B cell (primary cell): ENCODE results near the gene UXT. TPM values are rescaled to one million over a fixed set of nuclear protein-coding genes. Genes with fewer than 3 reads are reported as not detected.

ENCODE experiments used
- ATAC-seq: fragments of 200-7000 bp; cut with Tn5 transposase; one replicate; pipeline ENCODE4 v1.10.0; 2021; ENCODE audit warnings: low read depth, mild to moderate bottlenecking, moderate number of reproducible peaks, moderate library complexity
- CTCF ChIA-PET: fragments of 350-600 bp; sonication (Branson Sonifier 250); formaldehyde crosslinking; loops from one replicate; lab custom pipeline; 2021; ENCODE audit warnings: antibody characterized with exemption, inconsistent platforms; lab: Charles Lee
- POLR2A ChIA-PET: fragments of 350-600 bp; sonication (Branson Sonifier 250); formaldehyde crosslinking; loops from one replicate; lab custom pipeline; 2021; ENCODE audit warnings: antibody characterized with exemption; lab: Charles Lee
- DNase-seq: peaks from one replicate; pipeline ENCODE4 v3.0.0; 2013
- H2AFZ ChIP-seq: 2 replicates; pipeline ENCODE4 v1.6.1; 2012; ENCODE audit warnings: mild to moderate bottlenecking, low read depth, low read length; ENCODE audit not compliant: insufficient read depth, poor library complexity, severe bottlenecking
- H3K27ac ChIP-seq, 2 donors: 1 replicate in 1 of 2; 2 replicates in 1 of 2; pipeline ENCODE4 v1.5.1; 2012 to 2013; ENCODE audit warnings: low read length in 2 of 2, mild to moderate bottlenecking in 2 of 2, moderate library complexity in 1 of 2
- H3K27me3 ChIP-seq, 4 experiments: fragments of 200-600 bp in 1 of 4; sonication (generic) in 1 of 4; replicated peaks in 1 of 4; 1 replicate in 2 of 4; 2 replicates in 2 of 4; pipeline versions ENCODE4 v1.6.1 to v1.7.0; 2013 to 2016; ENCODE audit warnings: low read length in 3 of 4, mild to moderate bottlenecking in 2 of 4, mixed read lengths in 1 of 4, moderate library complexity in 1 of 4; ENCODE audit not compliant: insufficient read depth in 4 of 4, control insufficient read depth in 3 of 4; ENCODE audit errors: control extremely low read depth in 1 of 4
- H3K36me3 ChIP-seq, 2 experiments: replicated peaks in 1 of 2; 1 replicate in 1 of 2; 2 replicates in 1 of 2; pipeline versions ENCODE4 v1.6.1 to v1.7.1; 2013; ENCODE audit warnings: low read length in 1 of 2; ENCODE audit not compliant: insufficient read depth in 2 of 2, control insufficient read depth in 1 of 2; ENCODE audit errors: control extremely low read depth in 1 of 2, extremely low read depth in 1 of 2
- H3K4me1 ChIP-seq, 2 donors: fragments of 200-600 bp in 1 of 2; sonication (generic) in 1 of 2; 1 replicate in 1 of 2; 2 replicates in 1 of 2; pipeline versions ENCODE4 v1.5.1 to v1.6.1; 2013 to 2017; ENCODE audit warnings: low read length in 2 of 2; ENCODE audit not compliant: control insufficient read depth in 2 of 2, insufficient read depth in 2 of 2
- H3K4me2 ChIP-seq: replicated peaks from 2 replicates; pipeline ENCODE3; 2012; ENCODE audit warnings: mild to moderate bottlenecking, low read depth, low read length; ENCODE audit not compliant: poor library complexity, severe bottlenecking
- H3K4me3 ChIP-seq, 5 experiments: fragments of 200-600 bp in 1 of 5; sonication (generic) in 1 of 5; 1 replicate in 3 of 5; 2 replicates in 2 of 5; pipeline versions ENCODE4 v1.5.1 to v1.7.0; 2011 to 2016; ENCODE audit warnings: low read length in 4 of 5, mild to moderate bottlenecking in 4 of 5, low read depth in 2 of 5, control low read depth in 1 of 5, moderate library complexity in 1 of 5; ENCODE audit not compliant: insufficient read depth in 1 of 5; ENCODE audit errors: control extremely low read depth in 1 of 5, extremely low read depth in 1 of 5
- H3K79me2 ChIP-seq: fragments of 200-600 bp; sonication (generic); one replicate; pipeline ENCODE4 v1.6.0; 2016; ENCODE audit warnings: low read length; ENCODE audit not compliant: control insufficient read depth, insufficient read depth
- H3K9ac ChIP-seq: fragments of 200-600 bp; sonication (generic); 2 replicates; pipeline ENCODE4 v1.6.1; 2017; ENCODE audit warnings: mild to moderate bottlenecking, low read length, moderate library complexity
- H3K9me3 ChIP-seq, 3 donors: one replicate each; pipeline versions ENCODE4 v1.6.1 to v1.7.1; 2013; ENCODE audit warnings: low read length in 2 of 3; ENCODE audit not compliant: control insufficient read depth in 2 of 3, insufficient read depth in 1 of 3; ENCODE audit errors: control extremely low read depth in 1 of 3
- H4K20me1 ChIP-seq: 2 replicates; pipeline ENCODE4 v1.6.0; 2012; ENCODE audit warnings: mild to moderate bottlenecking, low read length; ENCODE audit not compliant: insufficient read depth, control insufficient read depth, poor library complexity, severe bottlenecking
- H3K27ac Mint-ChIP-seq: one replicate; pipeline ENCODE4 v1.8.0; 2021; ENCODE audit warnings: mixed read lengths
- H3K27me3 Mint-ChIP-seq: one replicate; pipeline ENCODE4 v1.8.0; 2021; ENCODE audit warnings: mixed read lengths
- H3K4me1 Mint-ChIP-seq: one replicate; pipeline ENCODE4 v1.8.0; 2021; ENCODE audit warnings: mixed read lengths
- H3K4me3 Mint-ChIP-seq: one replicate; pipeline ENCODE4 v1.8.0; 2021; ENCODE audit warnings: mixed read lengths
- H3K9me3 Mint-ChIP-seq: one replicate; pipeline ENCODE4 v1.8.0; 2022; ENCODE audit warnings: mixed read lengths; ENCODE audit not compliant: insufficient read depth
- CTCF ChIP-seq: fragments of 200-600 bp; IDR thresholded peaks from one replicate; pipeline ENCODE4 v1.8.0; 2022; ENCODE audit warnings: antibody characterized with exemption, mild to moderate bottlenecking
- EZH2 ChIP-seq: IDR thresholded peaks from 2 replicates; pipeline ENCODE4 v1.6.1; 2012; ENCODE audit warnings: borderline replicate concordance, low read depth, mild to moderate bottlenecking, moderate library complexity, low read length; ENCODE audit not compliant: insufficient read depth, poor library complexity, severe bottlenecking
- WGBS: methylation state at CpG from one replicate; pipeline ENCODE4 v1.1.5; 2013; ENCODE audit warnings: missing lambda C conversion rate; ENCODE audit not compliant: insufficient coverage; 5-methylcytosine and 5-hydroxymethylcytosine counted together
- intact Hi-C: fragments of 100-400 bp; cut with micrococcal nuclease; formaldehyde crosslinking; loops from one replicate; pipeline ENCODE4 v1.10.0; 2022
- polyA plus RNA-seq: library from polyadenylated mRNA; depleted of rRNA; stranded (reverse); fragments of >200 nt; gene quantifications from 2 replicates; pipeline ENCODE4 v1.2.3, GENCODE V29; 2012
- total RNA-seq, 2 donors: library from RNA; stranded (reverse); fragments of 120-200 nt in 1 of 2; gene quantifications; 1 replicate in 1 of 2; 2 replicates in 1 of 2; pipeline versions ENCODE4 v1.2.3 to v1.2.4, GENCODE V29; 2013 to 2022

Gene UXT
- total and polyA plus RNA-seq, 2 donors (not counting 1 experiment from before 2014, with no cell fraction given) = 177 to 238 TPM

GRCh38 chrX:47690175-47690574 is 31.2 kb upstream of the UXT start:
- H3K9me3 ChIP-seq = no peaks in the 10 kb centered on the region
- Mint-ChIP-seq H3K9me3 (no peaks in the 10 kb centered on the region), H3K4me1 (no peaks in the 10 kb centered on the region), H3K4me3 (no peak overlapping the region), H3K27me3 (peaks cover 10% of the 10 kb centered on the region), H3K27ac (no peak overlapping the region)
- no peak overlapping the region for H2AFZ ChIP-seq
- H3K4me1 ChIP-seq = no peaks in the 10 kb centered on the region
- no peaks in the 10 kb centered on the region for H3K79me2 ChIP-seq
- intact Hi-C loops = no loop called here
- no peak for DNase-seq
- no peak overlapping the region for H3K4me3 ChIP-seq
- H3K36me3 ChIP-seq = no peaks in the 10 kb centered on the region
- ATAC-seq = no peak
- H3K27me3 ChIP-seq = peaks cover 0 to 3% (median 0%) of the 10 kb centered on the region in 4 experiments
- no CpG with 5 or more reads among the region's 2 CpGs for WGBS
- CTCF ChIA-PET = no interaction called here
- H3K9ac ChIP-seq = no peak overlapping the region
- no peak overlapping the region for H3K4me2 ChIP-seq
- POLR2A ChIA-PET = interaction anchor here (0.6 kb wide), 1 partner anchor 893 kb away, joined by 3 read pairs; no protein-coding TSS in a partner anchor
- H3K27ac ChIP-seq = no peak overlapping the region
- TF ChIP-seq CTCF (no peak), EZH2 (no peak)
- no peaks in the 10 kb centered on the region for H4K20me1 ChIP-seq

- H3K9me3 Mint-ChIP-seq = no peaks in the 10 kb centered on the region
- Histone ChIP-seq H3K9ac (no peak overlapping the region), H3K9me3 (no peaks in the 10 kb centered on the region), H4K20me1 (no peaks in the 10 kb centered on the region), H2AFZ (no peak overlapping the region), H3K4me2 (no peak overlapping the region), H3K4me1 (no peaks in the 10 kb centered on the region), H3K36me3 (no peaks in the 10 kb centered on the region), H3K4me3 (no peak overlapping the region), H3K27ac (no peak overlapping the region), H3K27me3 (peaks cover 0 to 3% (median 0%) of the 10 kb centered on the region in 4 experiments), H3K79me2 (no peaks in the 10 kb centered on the region)
- ChIA-PET CTCF (no interaction called here), POLR2A (no interaction called here)
- H3K27ac Mint-ChIP-seq = no peak overlapping the region
- H3K4me3 Mint-ChIP-seq = no peak overlapping the region
- no peak for ATAC-seq
- 83% methylated on average over 1 of the region's 6 CpGs for WGBS
- no peak for DNase-seq
- intact Hi-C loops = no loop called here
- TF ChIP-seq CTCF (no peak), EZH2 (no peak)
- peaks cover 15% of the 10 kb centered on the region for H3K27me3 Mint-ChIP-seq
- H3K4me1 Mint-ChIP-seq = no peaks in the 10 kb centered on the region
These were observed 28.3 kb upstream of the UXT start for GRCh38 chrX:47687263-47687662.
